Stimulated activated CD4-positive, alpha-beta T cell treated with anti-CD3 and anti-CD28 coated beads, TNF-alpha, amount 100 ng/mL, for 48 hours (primary cell): ENCODE data around the gene NEK10.
"Not testable (repeated sequence)": the region's sequence is repeated elsewhere in the genome, so short reads cannot be mapped to it uniquely, and the experiment has no call there.

Experiments used
- DNase-seq, 3 donors: peaks; one replicate each; pipeline ENCODE4 v3.0.0-alpha.2; 2020; ENCODE audit warnings: low read depth in 3 of 3

Gene NEK10

DNA sequence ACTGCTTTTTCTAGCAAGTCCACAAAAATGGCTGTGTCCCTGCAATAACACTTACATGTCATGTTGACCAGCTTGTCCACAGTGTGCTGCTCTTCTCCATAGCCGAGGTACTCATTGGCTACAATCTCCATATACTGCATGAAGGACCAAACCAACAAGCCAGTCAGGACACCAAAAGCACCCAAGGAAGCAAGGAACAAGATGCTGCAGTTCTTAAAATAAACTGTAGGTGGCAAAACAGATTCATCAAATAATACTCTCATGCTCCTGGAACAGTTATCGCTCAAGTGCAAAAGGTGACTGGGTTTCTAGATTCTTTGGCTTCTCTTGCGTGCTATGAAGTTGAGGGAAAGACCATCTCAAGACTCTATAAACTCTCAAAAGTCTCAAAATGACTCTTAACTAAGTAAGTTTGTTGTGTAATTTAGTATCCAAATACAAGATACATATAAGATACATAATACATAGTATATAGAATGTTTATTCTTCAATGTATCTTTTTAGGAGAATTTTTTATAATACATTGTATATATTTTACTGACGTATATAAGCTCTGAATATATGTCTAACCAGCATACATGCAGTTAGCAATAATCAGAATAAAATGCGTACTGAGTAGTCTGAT lies 57.0 kb downstream of the NEK10 start:
- DNase-seq = no peak

DNA sequence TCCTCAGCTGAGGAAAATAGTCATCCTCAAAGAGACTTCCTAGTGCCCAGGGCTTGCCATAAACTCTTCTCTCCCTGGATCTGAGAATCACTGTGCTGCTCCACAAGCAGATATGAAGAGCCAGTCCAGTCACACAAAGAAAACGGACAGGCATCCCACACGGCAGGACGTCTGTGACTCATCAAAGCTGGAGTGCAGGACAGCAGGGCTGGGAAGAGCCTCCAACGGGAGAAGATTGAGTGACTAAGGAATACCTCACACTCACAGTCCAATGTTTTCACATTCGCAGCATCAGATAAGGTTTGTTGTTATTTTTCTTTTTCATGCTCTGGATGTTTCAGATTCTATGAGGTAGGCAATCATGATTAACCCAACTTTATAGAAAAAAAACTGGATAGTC lies 57.8 kb downstream of the NEK10 start:
- no peak for DNase-seq

DNA sequence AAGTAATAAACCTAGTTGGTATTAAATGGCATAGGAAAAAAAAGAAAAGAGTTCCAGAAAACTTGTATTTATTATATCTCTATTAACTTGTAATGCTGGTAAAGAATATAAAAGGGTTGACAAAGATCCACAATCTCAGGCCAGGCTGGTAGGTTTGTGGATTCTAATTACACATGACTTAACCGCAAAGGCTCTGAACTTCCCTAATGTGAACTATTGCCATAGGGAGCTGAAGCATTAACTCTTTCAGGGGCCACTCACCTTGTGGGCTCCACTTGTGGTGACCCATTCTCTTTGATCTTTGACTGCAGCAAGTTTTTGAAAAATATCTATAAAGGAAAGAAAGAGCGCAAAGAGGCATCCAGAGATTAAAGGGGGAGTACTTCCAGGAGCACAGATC lies 58.5 kb downstream of the NEK10 start:
- no peak for DNase-seq

DNA sequence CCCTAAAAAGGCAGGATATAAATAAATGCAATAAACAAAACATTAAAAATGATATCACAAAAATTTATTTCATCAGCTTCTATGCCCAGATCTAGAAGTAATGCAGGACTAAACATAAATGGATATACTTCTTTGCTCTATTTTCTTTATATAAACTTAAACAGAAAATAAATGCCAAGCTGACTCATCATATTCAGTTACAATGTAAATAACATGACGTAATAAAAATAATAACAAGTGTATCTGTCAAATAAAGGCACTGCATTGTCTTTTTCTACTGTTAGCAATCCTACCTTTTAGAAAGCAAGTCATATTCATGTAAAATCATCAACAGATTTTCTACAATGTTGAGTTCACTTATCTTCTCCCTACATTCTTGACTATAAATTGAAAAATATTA lies 61.6 kb downstream of the NEK10 start:
- no peak for DNase-seq

DNA sequence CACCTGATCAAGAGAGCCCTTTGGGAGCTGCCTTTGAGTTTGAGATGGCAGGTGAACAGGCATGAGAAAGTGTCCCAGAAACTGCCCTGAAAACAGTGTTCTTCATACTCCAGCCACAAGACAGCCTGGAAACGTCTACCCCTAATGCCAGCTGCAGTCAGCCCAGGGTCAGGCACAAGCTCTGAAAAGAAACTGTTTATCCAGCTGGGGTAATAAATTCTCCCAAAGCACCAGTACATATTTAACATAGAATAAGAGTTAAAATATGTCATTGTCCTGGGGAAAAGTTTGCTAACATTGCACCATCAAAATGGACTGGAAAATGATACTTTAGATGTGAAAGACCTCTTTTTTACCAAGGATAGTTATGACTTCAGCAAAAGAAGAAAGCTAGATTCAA lies 66.3 kb downstream of the NEK10 start:
- no peak for DNase-seq

DNA sequence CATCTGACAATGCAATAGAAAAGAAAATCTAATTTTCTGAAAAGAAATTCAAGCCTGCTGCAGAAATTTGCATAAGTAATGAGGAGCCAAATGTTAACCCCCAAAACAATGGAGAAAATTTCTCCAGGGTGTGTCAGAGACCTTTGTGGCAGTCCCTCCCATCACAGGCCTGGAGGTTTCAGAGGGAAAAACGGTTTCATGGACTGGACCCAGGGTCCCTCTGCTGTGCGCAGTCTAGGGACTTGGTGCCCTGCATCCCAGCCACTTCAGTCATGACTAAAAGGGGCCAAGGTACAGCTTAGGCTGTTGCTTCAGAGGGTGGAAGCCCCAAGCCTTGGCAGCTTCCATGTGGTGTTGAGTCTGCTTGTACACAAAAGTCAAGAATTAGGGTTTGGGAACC lies 70.2 kb downstream of the NEK10 start:
- DNase-seq = not testable (repeated sequence)

DNA sequence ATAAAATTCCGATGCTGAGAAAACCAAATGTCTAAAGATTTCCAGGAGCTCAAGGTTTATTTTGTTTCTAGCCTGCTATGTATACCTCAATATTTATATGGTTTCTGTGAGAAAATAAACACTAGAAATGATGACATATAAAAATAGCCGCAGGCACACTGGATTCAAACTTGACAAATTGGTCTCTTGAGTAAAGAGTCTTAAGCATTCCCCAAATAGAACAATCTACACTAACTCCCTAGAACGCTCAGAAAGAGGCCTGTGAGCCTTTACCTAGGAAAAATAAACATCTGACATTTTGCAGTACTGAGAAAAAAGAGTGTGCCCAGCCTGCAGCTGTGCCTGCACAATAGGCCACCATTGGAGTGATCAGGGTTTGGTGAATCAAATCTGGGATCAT lies 75.2 kb downstream of the NEK10 start:
- no peak for DNase-seq

DNA sequence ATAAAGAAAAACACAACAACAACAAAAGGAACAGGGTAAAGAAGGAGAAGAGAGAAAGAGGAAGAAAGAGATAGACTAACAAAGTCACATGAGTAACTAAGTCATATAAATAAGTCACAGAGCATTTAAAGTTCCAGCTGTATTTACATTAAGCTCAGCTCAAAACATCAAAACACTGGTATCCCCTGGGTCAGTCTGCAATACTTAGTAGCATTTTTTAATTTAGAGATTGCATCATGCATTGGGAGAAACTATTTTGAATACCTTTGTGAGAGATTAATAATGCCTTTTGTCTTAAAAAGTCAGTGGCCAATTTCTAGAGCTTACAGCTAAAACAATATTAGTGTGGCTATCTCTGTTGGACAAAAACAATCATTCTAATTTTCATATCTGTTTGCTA lies 78.4 kb downstream of the NEK10 start:
- no peak for DNase-seq

DNA sequence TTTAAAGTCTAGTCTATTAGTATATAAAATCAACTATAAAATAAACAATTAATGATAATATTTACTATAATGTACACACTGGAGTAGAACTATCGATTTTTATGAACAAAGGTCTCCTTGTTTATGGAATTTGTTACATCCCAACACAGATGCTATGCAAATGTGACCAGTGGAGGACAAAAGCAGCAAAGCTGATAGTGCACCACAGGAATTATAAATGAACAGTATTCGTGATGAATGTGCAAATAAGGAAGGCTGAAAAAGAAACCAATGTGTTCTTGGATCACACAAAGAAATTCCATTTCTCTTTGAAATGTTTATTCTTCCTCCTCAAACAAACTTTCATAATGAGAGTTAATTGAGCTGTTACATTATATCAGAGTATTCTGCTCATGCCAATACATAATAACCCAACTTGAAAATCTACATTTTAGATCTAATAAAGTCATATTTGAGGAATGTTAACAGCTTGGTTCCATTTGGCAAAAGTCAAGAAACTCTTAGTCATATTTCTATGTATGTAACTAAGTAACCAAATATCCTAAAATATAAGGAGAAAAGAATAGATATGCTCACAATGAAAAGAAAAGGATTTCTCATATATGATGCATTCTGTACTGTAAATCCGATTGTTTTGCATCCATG lies 79.3 kb downstream of the NEK10 start:
- no peak for DNase-seq

DNA sequence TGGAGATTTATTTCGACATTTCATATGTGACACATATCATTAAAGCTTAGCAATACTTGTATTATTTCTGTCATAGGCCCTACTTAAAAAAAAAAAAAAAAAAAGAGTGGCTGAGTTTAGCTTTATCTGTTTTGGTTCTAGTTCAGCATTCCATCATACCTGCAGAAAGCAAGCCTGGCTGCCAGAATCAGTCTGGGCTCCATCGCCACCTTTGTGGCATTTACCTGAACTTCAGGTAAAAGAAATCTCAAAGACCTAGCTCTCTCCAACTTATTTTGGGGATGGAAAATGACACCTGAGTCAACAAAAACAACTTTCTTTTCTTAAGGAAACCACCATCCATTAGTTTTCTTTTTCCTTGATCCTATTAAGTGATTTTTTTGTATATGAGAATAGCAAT lies 82.1 kb downstream of the NEK10 start:
- DNase-seq = no peak

DNA sequence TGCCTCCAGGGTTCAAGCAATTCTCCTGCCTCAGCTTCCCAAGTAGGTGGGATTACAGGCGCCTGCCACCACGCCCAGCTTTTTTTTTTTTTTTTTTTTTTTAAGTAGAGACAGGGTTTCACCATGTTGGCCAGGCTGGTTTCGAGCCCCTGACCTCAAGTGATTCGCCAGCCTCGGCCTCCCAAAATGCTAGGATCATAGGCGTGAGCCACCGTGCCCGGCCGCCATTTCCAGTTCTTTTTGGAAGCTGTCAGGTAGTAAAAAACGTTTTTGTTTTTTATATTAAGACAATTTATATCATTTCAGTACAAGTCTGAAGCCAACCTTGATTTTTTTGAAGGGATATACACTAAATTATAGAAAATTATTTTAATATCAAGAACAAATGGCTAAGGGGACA lies 82.7 kb downstream of the NEK10 start:
- not testable (repeated sequence) for DNase-seq

DNA sequence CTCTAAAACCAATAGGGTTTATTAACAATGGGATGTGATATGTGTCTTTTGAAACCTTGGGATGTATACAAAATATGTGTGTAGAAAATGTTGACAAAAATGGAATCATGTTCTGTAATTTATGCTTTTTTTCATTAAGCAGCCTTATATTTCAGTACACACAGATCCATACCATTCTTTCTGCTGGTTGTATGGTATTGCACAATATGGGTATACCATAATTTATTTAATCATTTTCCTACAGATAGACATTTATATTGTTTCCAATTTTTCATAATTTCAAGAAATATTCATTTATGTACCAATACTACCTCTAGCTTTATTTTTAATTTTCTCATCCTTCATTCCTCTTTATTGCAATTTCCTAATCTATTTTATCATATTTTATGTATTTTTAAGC lies 83.5 kb downstream of the NEK10 start:
- no peak for DNase-seq

DNA sequence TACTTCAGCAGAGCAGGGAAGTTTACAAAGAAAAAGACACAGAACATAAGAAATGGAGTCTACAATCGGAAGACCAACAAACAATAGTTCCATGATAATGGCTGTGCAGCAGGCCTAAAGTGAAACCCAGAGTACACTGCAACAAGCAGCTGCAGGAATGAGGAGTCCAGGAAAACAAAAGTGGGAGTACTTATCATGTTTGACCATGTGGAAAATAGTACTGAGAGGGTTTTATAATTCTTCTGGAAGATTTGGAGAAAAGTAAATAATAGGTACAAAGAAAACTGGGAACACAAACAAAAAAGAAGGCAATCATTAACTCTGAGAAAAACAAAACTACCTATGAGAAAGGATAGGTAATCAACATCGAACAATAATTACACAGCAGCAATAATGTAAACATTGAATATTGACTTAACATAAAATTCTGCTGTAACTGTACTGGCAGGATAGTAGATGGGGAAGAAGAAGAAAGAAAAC lies 87.5 kb downstream of the NEK10 start:
- DNase-seq = no peak

DNA sequence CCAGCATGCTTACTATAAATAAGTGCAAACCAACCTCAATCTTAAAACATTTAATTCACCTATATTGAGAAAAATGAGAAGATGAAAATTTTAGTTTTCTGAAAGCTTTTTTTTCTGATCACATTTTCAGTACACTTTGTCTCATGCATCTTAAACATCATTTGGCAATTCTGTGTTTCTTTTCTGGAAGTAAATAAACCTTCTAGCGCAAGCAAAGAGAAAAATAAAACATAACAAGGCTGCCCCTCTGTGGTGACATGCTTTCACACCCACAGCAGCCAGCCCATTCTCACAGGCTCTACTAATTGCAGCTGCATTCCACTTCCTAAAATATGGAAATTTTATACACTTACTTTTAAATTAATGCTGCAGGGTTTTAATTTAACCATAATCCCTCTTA lies 90.1 kb downstream of the NEK10 start:
- DNase-seq = no peak

DNA sequence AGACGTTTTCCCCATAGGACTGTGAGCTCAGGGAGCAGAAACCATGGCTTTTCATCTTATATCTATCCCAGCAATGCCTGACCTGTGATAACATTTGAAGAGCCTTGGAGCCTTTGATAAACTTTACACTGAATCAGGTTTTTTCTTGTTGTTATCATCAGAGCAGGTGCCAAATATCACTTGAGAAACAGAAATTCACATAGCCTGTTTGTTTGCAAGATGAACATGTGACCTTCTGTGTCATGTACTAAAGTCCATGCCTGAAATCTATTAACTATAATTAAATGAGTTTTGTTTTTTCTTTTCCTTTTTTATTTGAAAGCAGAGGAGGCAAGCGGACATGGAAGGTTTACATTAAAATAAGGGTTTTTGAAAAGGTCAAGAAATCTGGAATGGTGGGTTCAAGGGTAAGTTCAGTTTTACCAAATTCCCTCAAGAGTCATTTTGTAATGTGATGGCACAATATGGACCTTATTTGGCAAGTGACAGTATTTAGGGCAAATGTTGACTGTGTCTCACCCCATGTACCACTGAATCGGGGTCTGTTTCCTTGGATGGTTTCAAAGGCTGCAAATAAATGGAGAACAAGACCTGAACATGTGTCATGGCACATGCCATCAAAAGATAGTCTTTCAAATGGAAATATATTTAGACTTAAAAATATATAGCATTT lies 90.7 kb downstream of the NEK10 start:
- DNase-seq = no peak

DNA sequence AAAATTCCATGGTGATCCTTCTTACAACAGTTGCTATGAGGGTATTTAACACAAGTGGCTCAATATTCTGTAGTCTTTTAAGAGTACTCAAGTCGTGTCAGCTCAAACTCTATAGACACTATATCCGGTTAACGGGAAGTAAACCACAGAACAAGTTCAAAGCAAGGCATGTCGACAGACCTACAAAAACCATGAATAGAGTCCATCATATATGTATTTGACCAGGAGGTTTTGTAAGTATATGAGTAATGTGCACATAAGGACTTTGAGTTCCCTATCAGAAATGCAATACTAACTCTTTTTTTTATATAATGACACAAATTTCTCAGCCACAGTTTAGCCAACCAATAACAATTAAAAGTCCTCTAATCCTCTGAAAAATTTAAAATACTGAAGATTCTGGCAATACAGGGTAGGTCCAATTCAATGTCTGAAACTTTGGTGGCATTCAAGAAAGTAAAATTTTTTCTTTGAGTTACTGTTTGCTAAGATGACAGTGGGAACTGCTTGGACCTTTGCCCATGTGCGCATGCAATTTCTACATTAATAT lies 93.7 kb downstream of the NEK10 start:
- DNase-seq = no peak

DNA sequence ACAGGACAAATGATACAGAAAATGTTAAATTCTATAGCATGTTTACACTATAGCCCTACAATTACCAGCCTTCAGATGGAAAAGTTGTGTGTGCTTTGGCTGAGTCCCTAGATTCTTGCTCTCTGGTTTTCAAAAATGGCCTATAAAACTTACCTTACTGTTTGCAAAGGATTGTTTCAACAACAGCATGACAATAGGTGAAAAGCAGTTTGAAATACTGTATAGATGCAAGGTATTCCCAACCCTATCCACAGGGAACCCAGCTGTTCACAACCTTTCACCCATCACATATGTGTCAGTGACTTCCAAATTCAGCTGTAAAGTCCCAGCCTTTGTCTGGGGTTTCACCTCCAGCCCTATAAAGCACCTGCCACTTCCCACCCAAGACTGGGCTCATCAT lies 97.3 kb downstream of the NEK10 start:
- no peak for DNase-seq

DNA sequence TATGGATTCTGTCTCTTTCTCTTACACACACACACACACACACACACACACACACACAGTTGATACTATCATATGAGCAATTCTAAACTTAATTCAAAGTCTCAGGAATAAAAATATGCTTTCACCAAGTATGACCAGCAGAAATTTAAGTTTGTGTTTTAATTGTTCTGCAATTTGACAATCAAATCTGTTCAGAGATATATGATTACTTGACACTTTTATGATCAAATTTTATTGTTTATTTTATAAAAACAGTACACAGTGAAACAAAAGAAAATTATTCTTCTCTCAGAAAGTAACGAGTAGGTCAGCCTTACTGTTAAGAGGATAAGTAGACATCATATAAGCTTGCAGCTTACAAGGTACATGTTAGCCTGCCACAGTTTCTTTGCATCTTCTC lies 114.3 kb downstream of the NEK10 start:
- DNase-seq = no peak

DNA sequence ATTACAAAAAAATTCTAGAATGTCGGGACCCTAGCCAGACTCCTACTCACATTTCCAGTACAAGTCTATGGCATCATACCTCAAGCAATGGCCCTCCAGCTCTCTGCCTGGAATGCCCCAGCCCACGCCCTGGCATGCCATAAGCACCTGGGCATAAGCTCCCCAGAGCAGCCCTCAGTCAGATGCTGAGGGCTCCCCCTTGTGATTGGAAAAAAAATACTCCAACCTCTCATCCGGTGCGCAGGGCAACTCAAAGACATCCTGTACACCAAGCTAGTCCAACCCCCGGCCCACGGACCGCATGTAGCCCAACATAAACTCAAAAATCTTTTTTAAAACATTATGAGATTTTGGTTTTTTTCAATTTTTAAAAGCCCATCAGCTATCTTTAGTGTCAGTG lies 115.4 kb downstream of the NEK10 start:
- DNase-seq = peak in 1 of 3 donors; percentile 2

DNA sequence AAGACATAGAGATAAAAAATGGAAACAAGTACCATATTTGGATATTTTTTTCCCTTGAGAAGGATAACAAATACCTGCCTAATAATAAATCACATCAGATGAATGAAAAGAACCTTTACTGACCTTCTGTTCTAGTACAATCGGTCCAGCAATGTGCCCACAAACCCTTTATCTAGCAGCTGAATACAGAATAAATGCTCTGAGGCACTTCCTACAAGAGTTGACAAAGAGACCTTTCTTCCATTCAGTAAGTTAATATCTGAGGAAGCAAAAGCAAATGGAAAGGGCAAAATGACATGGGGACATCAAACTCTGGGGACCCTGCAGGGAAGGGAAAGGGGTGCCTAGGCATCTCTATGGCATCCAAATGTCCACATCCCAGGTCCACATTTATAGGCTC lies 115.8 kb downstream of the NEK10 start:
- no peak for DNase-seq

DNA sequence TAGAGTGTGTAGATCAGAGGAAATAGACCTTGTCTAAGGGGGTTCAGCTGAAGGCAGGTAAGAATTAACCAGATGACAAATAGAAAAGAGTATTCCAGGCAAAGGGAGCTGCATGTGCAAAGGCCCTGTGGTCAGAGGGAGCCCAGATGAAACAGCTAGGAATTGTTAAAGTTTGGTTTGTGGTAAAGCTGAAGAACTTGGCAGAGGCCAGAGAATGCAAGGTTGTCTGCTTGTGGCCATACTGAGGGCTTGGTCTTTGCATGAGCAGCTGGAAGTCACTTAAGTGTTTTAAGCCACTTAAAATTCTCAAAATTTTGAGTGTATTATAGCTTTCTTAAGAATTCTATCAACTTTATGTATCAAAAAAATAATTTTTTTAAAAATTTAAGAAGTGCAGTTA lies 116.5 kb downstream of the NEK10 start:
- DNase-seq = no peak

DNA sequence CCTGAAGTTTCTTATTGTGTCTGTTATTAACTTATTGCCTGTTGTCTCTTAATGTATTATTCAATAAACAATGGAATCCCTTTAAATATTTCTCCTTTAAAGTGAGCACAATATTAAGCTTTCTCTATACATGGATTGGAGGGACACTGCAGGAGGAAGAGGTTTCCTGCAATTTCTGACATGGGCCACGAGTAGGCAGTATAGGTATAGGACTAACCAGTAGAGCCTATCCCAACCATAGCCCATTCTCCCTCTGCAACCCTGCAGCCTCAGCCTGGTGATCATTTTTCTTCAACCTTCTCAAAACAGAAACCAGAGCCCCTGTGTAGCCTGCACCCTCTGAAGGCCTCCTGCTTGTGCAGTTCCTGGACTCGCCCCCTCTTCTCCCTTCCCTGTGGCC lies 124.8 kb downstream of the NEK10 start:
- DNase-seq = no peak

DNA sequence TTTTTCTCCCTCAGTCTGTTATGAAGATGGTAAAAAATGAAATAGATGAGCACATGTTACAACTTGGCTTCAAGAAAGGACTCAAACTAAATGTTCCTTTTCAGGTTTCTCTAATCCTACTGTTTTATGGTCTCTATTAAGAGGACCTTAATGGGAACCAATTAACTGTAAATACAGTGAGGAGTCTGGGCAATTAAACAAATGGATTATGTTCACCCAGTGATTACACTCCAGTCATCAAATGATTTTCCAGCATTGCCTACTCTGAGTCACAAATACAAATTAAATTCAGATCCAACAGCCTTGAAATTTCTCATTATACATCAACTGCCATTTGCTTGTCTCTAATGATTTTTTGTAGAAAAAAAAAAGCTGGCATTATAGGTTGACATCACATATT lies 129.2 kb downstream of the NEK10 start:
- no peak for DNase-seq
